ENCODE measurements around the gene ATP2C2. TPM values are rescaled to one million over a fixed set of nuclear protein-coding genes. Genes with fewer than 3 reads are reported as not detected.

ATP2C2 gene
- total RNA-seq, 1 donor from 2014 or later, result 12.2 TPM

DNA sequence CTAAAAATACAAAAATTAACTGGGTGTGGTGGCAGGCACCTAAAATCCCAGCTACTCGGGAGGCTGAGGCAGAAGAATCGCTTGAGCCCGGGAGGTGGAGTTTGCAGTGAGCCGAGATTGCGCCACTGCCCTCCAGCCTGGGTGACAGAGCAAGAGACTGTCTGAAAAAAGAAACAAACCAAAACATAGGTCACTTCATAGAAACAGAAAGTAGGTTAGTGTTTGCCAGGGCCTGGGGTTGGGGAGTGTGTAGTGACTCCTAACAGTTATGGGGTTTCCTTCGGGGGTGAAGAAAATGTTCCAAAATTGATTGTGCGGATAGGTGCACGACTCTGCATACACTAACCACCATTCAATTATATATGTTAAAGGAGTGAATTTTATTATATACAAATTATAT, 59.2 kb downstream of the ATP2C2 start:
- no peaks in the 10 kb centered on the region for H3K9me3 Mint-ChIP-seq
- H3K27ac Mint-ChIP-seq, result no peak overlapping the region
- DNase-seq (ENCODE audit: extremely low spot score, unreplicated experiment), result no peak
- H3K27me3 Mint-ChIP-seq, result no peaks in the 10 kb centered on the region
- no peak overlapping the region for H3K4me3 Mint-ChIP-seq
- no peaks in the 10 kb centered on the region for H3K36me3 Mint-ChIP-seq
- TF ChIP-seq CTCF (conservative IDR thresholded peaks at IDR 0.05), result no peak
- H3K4me1 Mint-ChIP-seq (ENCODE audit: unreplicated experiment), result no peaks in the 10 kb centered on the region

- DNase-seq (ENCODE audit: extremely low spot score, unreplicated experiment), result no peak
- no peaks in the 10 kb centered on the region for H3K9me3 Mint-ChIP-seq
- no peaks in the 10 kb centered on the region for H3K36me3 Mint-ChIP-seq
- H3K4me3 Mint-ChIP-seq, result no peak overlapping the region
- no peaks in the 10 kb centered on the region for H3K4me1 Mint-ChIP-seq (ENCODE audit: unreplicated experiment)
- H3K27me3 Mint-ChIP-seq, result no peaks in the 10 kb centered on the region
- no peak overlapping the region for H3K27ac Mint-ChIP-seq
- no peak for TF ChIP-seq CTCF (conservative IDR thresholded peaks at IDR 0.05)
Measured at GRCh38 chr16:84430860-84431259, 62.5 kb downstream of the ATP2C2 start.

DNA sequence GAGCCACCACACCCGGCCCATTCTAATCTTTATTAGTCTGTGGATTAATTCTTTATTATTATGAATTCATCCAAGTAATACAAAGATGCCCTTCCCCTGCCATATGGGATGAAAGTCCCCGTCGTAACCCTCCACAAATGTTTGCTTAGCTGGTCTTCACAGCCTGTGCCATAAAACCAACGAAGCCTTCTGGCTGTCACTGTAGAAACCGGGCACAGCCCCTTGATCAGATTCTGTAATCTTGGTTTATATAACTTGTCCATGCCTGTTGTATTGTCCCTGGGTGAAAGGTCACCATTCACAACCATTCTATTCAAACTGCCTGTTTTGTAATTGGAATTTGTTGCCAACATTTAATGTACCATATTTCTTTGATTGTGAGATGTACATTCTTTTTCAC, 66.5 kb downstream of the ATP2C2 start:
- DNase-seq (ENCODE audit: extremely low spot score, unreplicated experiment), result no peak
- Mint-ChIP-seq H3K27ac (no peak overlapping the region), H3K9me3 (no peaks in the 10 kb centered on the region), H3K4me3 (no peak overlapping the region), H3K36me3 (peaks cover 3% of the 10 kb centered on the region), H3K27me3 (no peaks in the 10 kb centered on the region), H3K4me1 (ENCODE audit: unreplicated experiment) (no peaks in the 10 kb centered on the region)
- no peak for TF ChIP-seq CTCF (conservative IDR thresholded peaks at IDR 0.05)

DNA sequence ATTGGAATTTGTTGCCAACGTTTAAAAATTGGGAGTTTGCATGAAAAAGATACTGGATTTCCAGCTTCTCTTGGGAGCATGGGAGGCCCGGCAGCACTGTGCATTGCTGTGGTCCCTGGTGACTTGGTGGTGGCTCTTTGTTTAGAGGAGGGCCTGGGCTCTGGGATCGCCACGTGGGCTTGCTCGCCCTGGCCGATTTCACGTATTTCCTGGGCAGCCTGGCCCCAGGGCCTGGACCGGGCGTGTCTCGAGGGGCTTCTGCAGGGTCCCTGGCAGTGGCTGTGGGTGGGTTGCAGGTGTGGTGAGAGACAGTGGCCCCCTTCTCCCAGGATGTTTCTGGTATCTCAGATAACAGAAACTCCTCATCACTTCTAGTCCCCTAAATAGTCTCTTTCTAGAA, 67.9 kb downstream of the ATP2C2 start:
- Mint-ChIP-seq H3K27ac (no peak overlapping the region), H3K4me1 (ENCODE audit: unreplicated experiment) (no peaks in the 10 kb centered on the region), H3K36me3 (peaks cover 3% of the 10 kb centered on the region), H3K4me3 (no peak overlapping the region), H3K9me3 (no peaks in the 10 kb centered on the region), H3K27me3 (no peaks in the 10 kb centered on the region)
- no peak for DNase-seq (ENCODE audit: extremely low spot score, unreplicated experiment)
- no peak for TF ChIP-seq CTCF (conservative IDR thresholded peaks at IDR 0.05)

DNA sequence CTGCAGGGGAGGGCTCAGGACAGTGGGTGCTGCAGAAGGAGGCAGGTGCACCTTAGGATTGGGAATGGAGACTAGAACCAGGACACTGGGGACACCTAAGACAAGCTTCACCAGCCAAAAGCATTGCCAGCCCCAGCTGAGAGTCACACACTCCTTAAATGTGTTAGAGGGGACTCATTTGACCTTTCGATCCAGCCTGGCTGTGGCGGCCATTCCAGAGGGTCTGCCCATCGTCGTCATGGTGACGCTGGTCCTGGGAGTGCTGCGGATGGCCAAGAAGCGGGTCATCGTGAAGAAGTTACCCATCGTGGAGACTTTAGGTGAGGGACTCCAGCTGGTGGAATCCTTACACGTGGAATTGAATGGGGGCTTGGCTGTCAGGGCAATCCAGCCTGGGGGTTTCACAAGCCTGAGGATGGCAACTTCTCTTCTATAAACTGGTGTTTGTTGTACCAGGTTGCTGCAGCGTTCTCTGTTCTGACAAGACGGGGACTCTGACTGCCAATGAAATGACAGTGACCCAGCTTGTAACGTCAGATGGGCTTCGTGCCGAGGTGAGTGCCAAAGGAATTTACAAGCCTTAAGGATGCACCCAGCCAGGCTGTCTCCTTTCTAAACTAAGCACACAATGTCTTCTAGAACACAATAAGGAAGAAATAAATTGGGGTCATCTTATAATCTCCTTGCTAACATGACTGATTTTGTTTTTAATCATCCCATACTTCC, 70.8 kb downstream of the ATP2C2 start:
- Mint-ChIP-seq H3K27ac (no peak overlapping the region), H3K4me3 (no peak overlapping the region), H3K27me3 (peaks cover 3% of the 10 kb centered on the region), H3K4me1 (ENCODE audit: unreplicated experiment) (no peaks in the 10 kb centered on the region), H3K9me3 (no peaks in the 10 kb centered on the region), H3K36me3 (peaks cover 3% of the 10 kb centered on the region)
- no peak for DNase-seq (ENCODE audit: extremely low spot score, unreplicated experiment)
- TF ChIP-seq CTCF (conservative IDR thresholded peaks at IDR 0.05), result no peak
